Spleen (tissue), 11 donors: Measurements from ENCODE around the gene GHRH. TPM values are rescaled to one million over a fixed set of nuclear protein-coding genes. Genes with fewer than 3 reads are reported as not detected.

Experiments
- DNase-seq: peaks from one replicate; pipeline ENCODE4 v3.0.0-alpha.2; 2020
- H3K27ac ChIP-seq, 8 donors: fragments of 200-600 bp; sonication (generic) in 7 of 8; 1 replicate in 4 of 8; 2 replicates in 4 of 8; pipeline versions ENCODE4 v1.5.0 to v1.8.0; 2016 to 2021; ENCODE audit warnings: inconsistent platforms in 4 of 8, mild to moderate bottlenecking in 4 of 8, moderate library complexity in 1 of 8
- H3K27me3 ChIP-seq, 7 donors: fragments of 200-600 bp; sonication (generic) in 6 of 7; replicated peaks in 1 of 7; 1 replicate in 4 of 7; 2 replicates in 3 of 7; pipeline versions ENCODE4 v1.5.0 to v1.8.0; 2016 to 2021; ENCODE audit warnings: inconsistent platforms in 3 of 7, mild to moderate bottlenecking in 1 of 7
- H3K36me3 ChIP-seq, 6 donors: fragments of 200-600 bp; sonication (generic) in 5 of 6; 1 replicate in 4 of 6; 2 replicates in 2 of 6; pipeline versions ENCODE4 v1.5.0 to v1.8.0; 2016 to 2021; ENCODE audit warnings: inconsistent platforms in 2 of 6
- H3K4me1 ChIP-seq, 6 donors: fragments of 200-600 bp; sonication (generic) in 5 of 6; 1 replicate in 3 of 6; 2 replicates in 3 of 6; pipeline versions ENCODE4 v1.5.0 to v1.8.0; 2016 to 2021; ENCODE audit warnings: inconsistent platforms in 3 of 6
- H3K4me3 ChIP-seq, 8 donors: fragments of 200-600 bp; sonication (generic) in 7 of 8; 1 replicate in 4 of 8; 2 replicates in 4 of 8; pipeline versions ENCODE4 v1.5.0 to v1.8.0; 2016 to 2021; ENCODE audit warnings: inconsistent platforms in 4 of 8, mild to moderate bottlenecking in 4 of 8, moderate library complexity in 2 of 8
- H3K9me3 ChIP-seq, 8 donors: fragments of 200-600 bp; sonication (generic) in 7 of 8; 1 replicate in 4 of 8; 2 replicates in 4 of 8; pipeline versions ENCODE4 v1.5.0 to v1.8.0; 2016 to 2021; ENCODE audit warnings: inconsistent platforms in 4 of 8
- CTCF ChIP-seq, 11 experiments: fragments of 200-600 bp in 7 of 11; fragments of 450-650 bp in 4 of 11; sonication (generic) in 4 of 11; IDR thresholded peaks in 8 of 11; conservative IDR thresholded peaks in 3 of 11; 1 replicate in 7 of 11; 2 replicates in 4 of 11; pipeline versions ENCODE4 v1.4.0 to v1.8.0; 2016 to 2021; ENCODE audit warnings: antibody characterized with exemption in 11 of 11, inconsistent platforms in 4 of 11, mild to moderate bottlenecking in 1 of 11
- POLR2A ChIP-seq, 3 donors: fragments of 450-650 bp; IDR thresholded peaks; one replicate each; pipeline ENCODE4 v1.5.1; 2017; ENCODE audit warnings: antibody characterized with exemption in 3 of 3, mild to moderate bottlenecking in 1 of 3
- POLR2AphosphoS5 ChIP-seq, 3 donors: sonication (generic); formaldehyde crosslinking; IDR thresholded peaks; one replicate each; pipeline ENCODE4 v1.5.1; 2017; ENCODE audit warnings: antibody characterized with exemption in 3 of 3
- WGBS, 5 donors: extraction: QIAGEN DNeasy Blood & Tissue Kit in 3 of 5; methylation state at CpG; one replicate each; pipeline versions ENCODE4 v1.1.5 to v1.1.7; 2013 to 2018; 5-methylcytosine and 5-hydroxymethylcytosine counted together
- intact Hi-C: fragments of 100-400 bp; cut with DNase I; formaldehyde crosslinking; loops from one replicate; pipeline ENCODE4 v1.15.0; 2023; ENCODE audit warnings: low total_unique reads
- polyA plus RNA-seq, 3 donors: library from polyadenylated mRNA; stranded (reverse); fragments of 200-250 nt; gene quantifications; one replicate each; pipeline ENCODE4 v1.2.1, GENCODE V29; 2013
- total RNA-seq, 7 donors: library from RNA; depleted of rRNA in 3 of 7; stranded (reverse); fragments of >200 nt in 3 of 7; fragmentation: NEBNext Ultra II Directional in 4 of 7; extraction: Animal tissue kit (Norgen Biotek cat#: 25700) in 4 of 7; gene quantifications; one replicate each; pipeline versions ENCODE4 v1.1.0 to v1.2.1, GENCODE V29; 2016 to 2021
- donor health status: healthy with polysubstance abuse.
- donor health status: DM: no; HTN: no; CAD: no; lungs with moderate emphysema.
- donor health status: DM: no; HTN: no; CAD: no.
- donor health status: Bipolar disorder and iron deficiency.
- donor health status: healthy.
- donor health status: DM: no; HTN: no; CAD: no.
- donor health status: DM: yes; HTN: yes; CAD: no.

The GHRH gene
- total and polyA plus RNA-seq, 10 donors: not detected

- TF ChIP-seq POLR2AphosphoS5 (IDR thresholded peaks at IDR 0.05) (no peak), POLR2A (IDR thresholded peaks at IDR 0.05) (no peak), CTCF (IDR thresholded peaks at IDR 0.05 in 8 of 11, conservative IDR thresholded peaks at IDR 0.05 in 3 of 11) (no peak)
- H3K27me3 ChIP-seq: no peaks in the 10 kb centered on the region
- H3K4me3 ChIP-seq: no peak overlapping the region
- H3K36me3 ChIP-seq: peaks cover 17 to 100% (median 83%) of the 10 kb centered on the region in 6 donors
- intact Hi-C loops: no loop called here
- WGBS, 5 donors: 94 to 99% (median 97%) methylated on average over 3 of the region's 3 CpGs
- no peak overlapping the region for H3K27ac ChIP-seq
- no peak for DNase-seq
- H3K4me1 ChIP-seq: no peaks in the 10 kb centered on the region
- no peaks in the 10 kb centered on the region for H3K9me3 ChIP-seq
Observed at GRCh38 chr20:37240337-37241067, 21.1 kb downstream of the GHRH start.

- WGBS, 5 donors: 80 to 100% (median 91%) methylated on average over 1 of the region's 1 CpG
- Histone ChIP-seq H3K4me1 (no peaks in the 10 kb centered on the region), H3K27me3 (no peaks in the 10 kb centered on the region), H3K27ac (no peak overlapping the region), H3K36me3 (peaks cover 17 to 100% (median 97%) of the 10 kb centered on the region in 6 donors), H3K4me3 (no peak overlapping the region), H3K9me3 (no peaks in the 10 kb centered on the region)
- no peak for TF ChIP-seq POLR2A (IDR thresholded peaks at IDR 0.05)
- no peak for TF ChIP-seq CTCF (IDR thresholded peaks at IDR 0.05 in 8 of 11, conservative IDR thresholded peaks at IDR 0.05 in 3 of 11)
- no peak for TF ChIP-seq POLR2AphosphoS5 (IDR thresholded peaks at IDR 0.05)
- intact Hi-C loops: no loop called here
- no peak for DNase-seq
Observed at GRCh38 chr20:37238935-37239451, 22.6 kb downstream of the GHRH start.

- Histone ChIP-seq H3K36me3 (peaks cover 17 to 100% (median 99%) of the 10 kb centered on the region in 6 donors), H3K4me1 (no peaks in the 10 kb centered on the region), H3K27me3 (no peaks in the 10 kb centered on the region), H3K4me3 (no peak overlapping the region), H3K9me3 (no peaks in the 10 kb centered on the region), H3K27ac (no peak overlapping the region)
- WGBS, 5 donors: 92 to 98% (median 95%) methylated on average over 6 of the region's 6 CpGs
- DNase-seq: no peak
- intact Hi-C loops: no loop called here
- no peak for TF ChIP-seq CTCF (IDR thresholded peaks at IDR 0.05 in 8 of 11, conservative IDR thresholded peaks at IDR 0.05 in 3 of 11)
Observed at GRCh38 chr20:37238426-37238825, 23.2 kb downstream of the GHRH start.

- Histone ChIP-seq H3K4me1 (no peaks in the 10 kb centered on the region), H3K4me3 (no peak overlapping the region), H3K36me3 (peaks cover 17 to 100% (median 100%) of the 10 kb centered on the region in 6 donors), H3K27me3 (no peaks in the 10 kb centered on the region), H3K9me3 (no peaks in the 10 kb centered on the region), H3K27ac (no peak overlapping the region)
- 94 to 97% (median 96%) methylated on average over 5 of the region's 5 CpGs for WGBS, 5 donors
- DNase-seq: no peak
- TF ChIP-seq POLR2A (IDR thresholded peaks at IDR 0.05) (no peak), CTCF (IDR thresholded peaks at IDR 0.05 in 8 of 11, conservative IDR thresholded peaks at IDR 0.05 in 3 of 11) (no peak), POLR2AphosphoS5 (IDR thresholded peaks at IDR 0.05) (no peak)
- intact Hi-C loops: no loop called here
Observed at GRCh38 chr20:37237656-37238055, 24.0 kb downstream of the GHRH start.
